Measurements from ENCODE around the gene ZSWIM1.

ZSWIM1 gene
- 5.9 to 6.9 reads per million in 2 donors for total RNA-seq

GRCh38 chr20:45880988-45881788 is at the start of gene ZSWIM1:
ZSWIM1 (plus strand) TSS chr20:45881227; CDS start chr20:45882593, 1,366 bp downstream.
- DNase-seq = peak; percentile 91 to 99 (median 97)

DNA sequence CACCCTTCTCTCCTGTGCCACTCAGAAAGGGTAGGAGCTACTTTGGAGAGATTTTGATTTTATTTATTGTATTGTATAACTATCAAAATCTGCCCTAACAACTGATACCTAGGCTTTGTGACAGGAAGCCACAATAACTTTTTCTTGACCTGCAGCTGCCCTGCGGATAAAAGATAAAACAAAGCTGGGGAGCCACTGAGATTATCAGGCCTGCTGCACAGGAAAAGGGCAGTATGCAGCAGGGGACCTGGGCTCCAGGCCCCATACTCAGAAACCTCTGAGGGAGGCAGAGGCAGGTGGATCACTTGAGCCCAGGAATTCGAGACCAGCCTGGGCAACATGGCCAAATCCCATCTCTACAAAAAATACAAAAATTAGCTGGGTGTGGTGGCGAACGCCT is 48.4 kb upstream of the ZSWIM1 start:
- DNase-seq = no peak

GRCh38 chr20:45833030-45833882 is 47.8 kb upstream of the ZSWIM1 start, which contains the start of gene SNX21:
SNX21 (plus strand) TSS chr20:45833799; CDS start chr20:45833920, 121 bp downstream.
- peak in 1 of 5 experiments; percentile 40 for DNase-seq

- peak; percentile 19 to 56 (median 27) for DNase-seq
Observed at GRCh38 chr20:45833883-45834796, 46.9 kb upstream of the ZSWIM1 start.

- DNase-seq = no peak
Observed at GRCh38 chr20:45834797-45835161, 46.2 kb upstream of the ZSWIM1 start.

DNA sequence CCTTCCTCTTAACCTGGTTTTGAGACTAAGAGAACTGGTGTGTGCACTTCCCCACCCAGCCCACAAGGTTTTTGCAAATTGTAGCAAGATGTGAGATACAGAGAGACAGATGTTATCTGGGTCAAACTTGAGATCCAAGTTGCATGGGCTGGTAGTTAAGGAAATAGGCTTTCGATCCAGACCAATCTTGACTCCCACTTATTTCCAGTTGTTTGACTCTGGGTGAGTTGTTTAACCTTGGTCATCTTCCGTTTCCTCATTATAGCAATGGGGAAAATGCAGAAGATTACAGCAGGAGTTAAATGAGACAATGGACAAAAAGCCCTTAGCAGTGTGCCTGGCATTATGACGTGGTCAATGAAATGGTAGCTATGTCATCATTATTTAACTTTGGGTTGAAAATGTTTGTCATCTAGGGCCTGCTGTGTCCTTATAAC is 45.7 kb upstream of the ZSWIM1 start:
- peak in 1 of 5 experiments; percentile 69 for DNase-seq

DNA sequence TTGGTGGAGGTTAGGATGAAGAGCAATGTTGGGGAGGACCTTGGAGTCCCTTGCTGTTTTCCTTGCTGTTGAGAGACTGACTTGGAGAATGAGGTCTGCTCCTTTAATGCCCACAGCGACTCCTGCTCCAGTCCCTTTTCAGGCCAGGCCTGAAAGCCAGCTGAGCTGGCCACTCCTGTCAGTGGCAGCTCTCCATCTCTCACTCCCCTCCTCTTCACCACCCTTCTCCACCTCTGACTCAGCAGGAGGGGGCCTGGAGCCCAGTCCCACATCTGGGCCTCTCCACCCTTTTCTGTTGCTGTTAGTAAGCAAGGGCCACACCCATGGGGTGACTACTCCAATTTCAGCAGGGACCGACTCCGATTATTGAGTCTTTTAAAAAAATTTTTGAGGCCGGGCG is 45.2 kb upstream of the ZSWIM1 start:
- DNase-seq = no peak

GRCh38 chr20:45836841-45837240 is 44.2 kb upstream of the ZSWIM1 start:
- no peak for DNase-seq

DNA sequence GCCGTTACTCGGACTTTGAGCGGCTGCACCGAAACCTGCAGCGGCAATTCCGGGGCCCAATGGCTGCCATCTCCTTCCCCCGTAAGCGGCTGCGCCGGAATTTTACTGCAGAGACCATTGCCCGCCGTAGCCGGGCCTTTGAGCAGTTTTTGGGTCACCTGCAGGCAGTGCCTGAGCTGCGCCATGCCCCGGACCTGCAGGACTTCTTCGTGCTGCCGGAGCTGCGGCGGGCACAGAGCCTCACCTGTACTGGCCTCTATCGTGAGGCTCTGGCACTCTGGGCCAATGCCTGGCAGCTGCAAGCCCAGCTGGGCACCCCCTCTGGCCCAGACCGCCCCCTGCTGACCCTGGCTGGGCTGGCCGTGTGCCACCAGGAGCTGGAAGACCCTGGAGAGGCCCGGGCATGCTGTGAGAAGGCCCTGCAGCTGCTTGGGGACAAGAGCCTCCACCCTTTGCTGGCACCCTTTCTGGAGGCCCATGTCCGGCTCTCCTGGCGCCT is 40.3 kb upstream of the ZSWIM1 start:
- no peak for DNase-seq

DNA sequence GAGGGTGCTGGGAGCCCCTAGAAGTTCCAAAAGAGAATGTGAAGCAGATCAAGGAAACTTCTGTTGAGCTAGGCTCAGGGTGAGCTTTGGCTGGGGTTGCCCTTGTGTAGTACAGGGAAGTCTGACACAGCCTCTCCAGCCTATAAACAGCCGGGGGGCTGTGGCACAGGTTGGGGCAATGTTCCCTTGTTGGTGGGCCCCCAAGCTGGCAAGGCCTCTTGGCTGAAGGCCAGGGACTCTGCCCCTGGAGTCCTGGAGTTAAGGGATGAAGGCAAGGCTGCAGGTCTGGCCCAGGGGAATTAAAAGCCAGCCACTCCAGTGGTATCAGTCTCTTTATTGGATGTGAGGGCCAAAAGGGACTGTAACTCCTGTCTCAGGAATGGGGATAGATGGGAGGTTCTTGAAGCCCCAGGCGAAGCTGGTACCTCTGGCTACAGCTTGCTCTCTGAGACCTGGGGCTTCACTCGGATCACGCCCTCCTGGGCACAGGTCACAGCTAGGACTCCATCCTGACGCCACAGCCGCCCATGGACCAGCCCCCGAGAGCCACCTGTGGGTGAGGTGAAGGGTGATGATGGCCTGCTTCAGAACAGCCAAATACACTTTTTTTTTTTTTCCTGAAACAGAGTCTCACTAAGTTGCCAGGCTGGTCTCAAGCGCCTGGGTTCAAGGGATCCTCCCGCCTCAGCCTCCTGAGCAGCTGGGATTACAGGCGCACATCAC is 39.5 kb upstream of the ZSWIM1 start:
- DNase-seq = no peak

DNA sequence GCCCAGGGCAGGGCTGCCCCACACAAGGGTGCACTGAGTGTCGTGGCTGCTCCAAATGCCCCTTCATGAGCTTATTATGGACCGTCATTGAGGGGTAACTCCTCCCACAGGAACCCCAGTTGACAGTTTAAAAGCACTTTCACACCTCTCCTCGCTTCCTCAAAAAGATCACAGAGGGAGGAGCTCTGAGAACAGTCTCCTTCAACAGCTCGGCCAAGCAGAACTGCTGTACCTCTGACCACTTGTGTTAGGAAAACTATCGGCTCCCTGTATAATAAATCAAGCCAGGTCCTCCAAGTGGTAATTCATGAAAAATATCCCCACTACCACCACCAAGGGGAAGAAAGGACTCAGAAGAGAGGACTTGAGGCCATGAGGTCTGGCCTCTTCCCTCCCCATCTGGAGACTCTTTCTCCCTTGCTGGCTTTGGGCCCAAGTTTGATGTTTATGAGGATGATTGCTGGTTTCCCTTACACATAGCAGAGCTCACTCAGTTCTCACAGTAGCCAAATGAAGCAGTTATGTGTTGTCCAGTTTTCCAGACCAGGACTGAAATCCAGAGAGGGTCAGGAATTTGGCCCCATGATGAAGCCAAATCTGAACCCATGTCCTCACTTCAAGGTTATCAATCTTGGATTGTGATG is 38.7 kb upstream of the ZSWIM1 start:
- DNase-seq = no peak

- no peak for DNase-seq
Observed at GRCh38 chr20:45843506-45843905, 37.5 kb upstream of the ZSWIM1 start.

DNA sequence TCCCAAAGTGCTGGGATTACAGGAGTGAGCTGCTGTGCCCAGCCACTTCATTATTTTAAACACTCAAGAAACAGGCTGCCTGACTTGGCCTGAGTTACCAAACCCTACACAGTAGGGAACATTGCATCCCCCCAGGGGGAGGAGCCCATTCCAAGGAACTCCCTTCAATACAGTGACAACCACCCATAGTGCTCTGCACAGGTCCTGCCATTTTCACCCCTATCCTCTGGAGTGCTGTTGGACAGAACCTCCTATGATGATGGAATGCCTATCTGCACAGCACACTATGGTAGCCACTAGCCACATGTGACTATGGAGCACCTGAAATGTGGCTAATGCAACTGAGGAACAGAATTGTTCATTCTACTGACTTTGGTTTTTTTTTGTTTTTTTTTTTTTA is 35.6 kb upstream of the ZSWIM1 start:
- no peak for DNase-seq

DNA sequence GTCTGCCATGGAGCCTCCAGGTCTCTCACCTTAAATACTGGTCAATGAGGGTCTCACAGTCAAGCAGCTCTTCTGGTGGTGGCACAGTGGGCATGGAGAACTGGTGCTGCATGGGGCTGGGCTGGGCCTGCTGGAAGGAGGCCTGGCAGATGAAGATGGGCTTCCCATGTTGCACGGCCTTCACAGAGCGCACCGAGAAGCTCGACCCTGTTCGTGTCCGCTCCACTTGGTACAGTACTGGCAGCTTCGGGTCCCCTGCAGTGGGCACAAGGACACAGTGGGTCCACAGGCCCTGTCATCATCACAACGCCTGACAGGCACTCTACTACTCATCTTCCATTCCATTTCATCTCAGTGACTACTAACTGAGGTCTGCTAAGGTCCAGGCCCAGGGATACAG is 32.6 kb upstream of the ZSWIM1 start:
- DNase-seq = no peak

- no peak for DNase-seq
Observed at GRCh38 chr20:45848969-45849582, 32.0 kb upstream of the ZSWIM1 start.

GRCh38 chr20:45850238-45850637 is 30.8 kb upstream of the ZSWIM1 start:
- DNase-seq = no peak

DNA sequence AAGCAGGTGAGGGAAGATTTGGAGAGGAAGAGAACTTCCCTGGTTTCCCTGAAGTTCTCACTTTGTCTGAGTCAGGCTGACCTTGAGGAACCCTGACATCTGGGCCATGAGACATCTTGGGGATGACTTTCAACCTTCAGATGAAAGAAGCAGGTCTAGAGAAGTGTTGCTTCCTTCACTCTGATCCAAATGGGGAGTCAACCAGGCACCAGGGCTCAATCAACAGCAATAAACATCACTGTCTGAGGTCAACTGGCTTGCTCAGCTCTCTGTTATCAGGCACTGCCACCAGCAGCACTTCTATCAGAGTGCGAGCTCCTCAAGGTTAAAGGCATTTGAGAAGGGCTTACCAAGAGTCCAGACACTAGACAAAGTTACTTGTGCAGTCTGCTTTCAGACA is 30.1 kb upstream of the ZSWIM1 start:
- no peak for DNase-seq

DNA sequence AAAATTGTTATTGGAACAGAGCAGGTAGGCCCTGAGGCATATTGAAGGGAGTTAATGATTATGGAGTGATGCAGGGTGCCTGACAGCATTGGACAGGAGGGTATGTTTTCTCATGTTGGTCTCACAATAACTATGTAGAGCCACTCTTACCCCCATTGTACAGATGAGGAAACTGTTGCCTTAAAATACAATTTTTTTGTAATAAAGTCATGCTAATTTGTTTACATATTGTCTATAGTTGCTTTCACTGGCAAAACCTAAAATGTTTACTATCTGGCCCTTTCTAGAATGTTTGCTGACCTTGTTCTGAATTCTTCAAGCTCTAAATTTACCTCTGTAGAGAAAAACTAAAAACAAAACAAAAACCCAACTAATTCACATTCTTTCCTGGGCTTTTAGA is 29.5 kb upstream of the ZSWIM1 start:
- DNase-seq = no peak

DNA sequence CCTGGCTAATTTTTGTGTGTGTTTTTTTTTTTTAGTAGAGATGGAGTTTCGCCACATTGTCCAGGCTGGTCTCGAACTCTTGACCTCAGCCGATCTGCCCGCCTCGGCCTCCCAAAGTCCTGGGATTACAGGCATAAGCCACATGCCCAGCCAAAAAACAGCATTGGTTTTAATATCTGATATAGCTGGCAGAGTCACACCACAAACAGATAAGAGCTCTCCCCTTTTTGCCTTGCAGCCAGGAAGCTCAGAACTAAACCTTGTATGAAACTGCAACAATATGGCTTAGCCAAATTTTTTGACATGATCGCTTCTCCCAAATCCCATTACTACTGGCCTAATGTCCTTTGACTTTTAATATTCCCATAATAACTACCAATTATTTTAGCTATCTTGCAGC is 28.7 kb upstream of the ZSWIM1 start:
- DNase-seq = no peak

DNA sequence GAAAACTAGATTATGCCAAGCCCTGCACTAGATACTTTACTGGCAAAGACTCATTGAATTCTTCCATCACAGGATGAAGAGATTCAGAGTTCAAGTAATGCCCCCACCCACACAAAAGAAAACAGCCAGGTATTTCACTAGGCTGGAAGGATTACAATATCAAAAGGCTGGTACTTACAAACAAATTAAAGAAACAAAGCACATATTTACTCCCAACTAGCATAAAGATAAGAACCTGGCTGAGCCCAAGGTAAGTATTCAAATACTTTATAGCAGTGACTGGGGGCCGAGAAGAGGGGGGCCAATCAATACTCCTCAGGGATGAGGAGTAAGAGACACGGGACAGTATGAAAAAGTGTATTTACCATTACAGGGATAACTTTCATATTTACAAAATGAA is 27.5 kb upstream of the ZSWIM1 start:
- no peak for DNase-seq

Data from T-helper 2 cell (primary cell).